GM12878 (cell line): ENCODE measurements around the gene AMPD2. TPM values are rescaled to one million over a fixed set of nuclear protein-coding genes. Genes with fewer than 3 reads are reported as not detected.

Experiments
- ATAC-seq: fragments of 200-7000 bp; cut with Tn5 transposase; 3 replicates; pipeline ENCODE4 v1.9.1; 2020; ENCODE audit warnings: mild to moderate bottlenecking, moderate library complexity
- BruUV-seq: library from RNA; stranded (reverse); fragments of 400-500 nt; replicated peaks from 2 replicates; lab custom pipeline; 2021; lab: Mats Ljungman, UMichigan
- CTCF ChIA-PET: fragments of 300-600 bp; sonication (Branson Sonifier 250); formaldehyde crosslinking; extraction: SDS; loops from one replicate; lab custom pipeline; 2021; ENCODE audit warnings: inconsistent platforms; lab: Yijun Ruan, JAX
- POLR2A ChIA-PET: fragments of 350-600 bp; formaldehyde crosslinking; extraction: SDS; loops from one replicate; lab custom pipeline; 2021; ENCODE audit warnings: inconsistent platforms; lab: Charles Lee
- RAD21 ChIA-PET: fragments of 300-600 bp; sonication (Branson Sonifier 250); formaldehyde crosslinking; loops from one replicate; lab custom pipeline; 2023; ENCODE audit warnings: antibody characterized with exemption; ENCODE audit not compliant: unreplicated experiment; lab: Charles Lee
- SMC1A ChIA-PET: fragments of 300-600 bp; sonication (Branson Sonifier 250); formaldehyde crosslinking; loops from one replicate; lab custom pipeline; 2023; ENCODE audit not compliant: unreplicated experiment, uncharacterized antibody; lab: Charles Lee
- DNase-seq: peaks from one replicate; pipeline ENCODE4 v3.0.0-alpha.2; 2011; ENCODE audit warnings: low read depth, low spot score
- FAIRE-seq: peaks from 3 replicates; lab custom pipeline; 2011; peaks lifted over from hg19 to GRCh38; lab: Jason Lieb, UNC
- H2AFZ ChIP-seq: 2 replicates; pipeline ENCODE4 v1.6.0; 2011; ENCODE audit warnings: low read depth, low read length, control low read depth; ENCODE audit not compliant: control insufficient read depth
- H3K27ac ChIP-seq: 2 replicates; pipeline ENCODE4 v1.5.1; 2011; ENCODE audit warnings: control low read depth; ENCODE audit not compliant: control insufficient read depth, insufficient read depth
- H3K27me3 ChIP-seq, 2 experiments: replicated peaks in 1 of 2; 2 replicates each; pipeline versions ENCODE4 v1.6.0 to v1.6.1; 2011; ENCODE audit warnings: low read length in 1 of 2; ENCODE audit not compliant: control insufficient read depth in 2 of 2, insufficient read depth in 2 of 2
- H3K36me3 ChIP-seq, 2 experiments: 2 replicates each; pipeline ENCODE4 v1.5.1; 2011; ENCODE audit warnings: low read length in 1 of 2; ENCODE audit not compliant: control insufficient read depth in 2 of 2, insufficient read depth in 2 of 2
- H3K4me1 ChIP-seq: 2 replicates; pipeline ENCODE4 v1.6.1; 2011; ENCODE audit warnings: mild to moderate bottlenecking, low read length, moderate library complexity, mixed read lengths; ENCODE audit not compliant: control insufficient read depth, insufficient read depth
- H3K4me2 ChIP-seq: 2 replicates; pipeline ENCODE4 v1.6.0; 2011; ENCODE audit warnings: control low read depth; ENCODE audit not compliant: control insufficient read depth, insufficient read depth
- H3K4me3 ChIP-seq: fragments of 200-600 bp; sonication (generic); 2 replicates; pipeline ENCODE4 v1.5.1; 2016
- H3K79me2 ChIP-seq: 2 replicates; pipeline ENCODE4 v1.6.0; 2011; ENCODE audit warnings: low read length; ENCODE audit not compliant: control insufficient read depth, insufficient read depth
- H3K9ac ChIP-seq: 2 replicates; pipeline ENCODE4 v1.8.0; 2011; ENCODE audit warnings: low read length, control low read depth, mixed read lengths; ENCODE audit not compliant: control insufficient read depth, insufficient read depth
- H3K9me3 ChIP-seq: replicated peaks from 3 replicates; pipeline ENCODE4 v1.5.1; 2011; ENCODE audit warnings: mild to moderate bottlenecking, low read length; ENCODE audit not compliant: control insufficient read depth, insufficient read depth
- H4K20me1 ChIP-seq: 2 replicates; pipeline ENCODE4 v1.6.0; 2011; ENCODE audit not compliant: control insufficient read depth, insufficient read depth
- E4F1 ChIP-seq: fragments of 450-650 bp; IDR thresholded peaks from 2 replicates; pipeline ENCODE4 v1.6.1; 2018; ENCODE audit warnings: borderline replicate concordance, mild to moderate bottlenecking; ENCODE audit not compliant: partially characterized antibody
- IRF4 ChIP-seq: IDR thresholded peaks from 2 replicates; pipeline ENCODE4 v1.6.1; 2011; ENCODE audit warnings: low read depth, low read length
- PBX3 ChIP-seq: IDR thresholded peaks from 2 replicates; pipeline ENCODE4 v1.6.1; 2011; ENCODE audit warnings: mild to moderate bottlenecking, low read depth, low read length, moderate library complexity; ENCODE audit not compliant: insufficient replicate concordance
- in situ Hi-C: fragments of 300-500 bp; cut with MboI; formaldehyde crosslinking; loops from 9 replicates; pipeline ENCODE4 v1.14.3; 2018; ENCODE audit warnings: mixed read lengths
- intact Hi-C: fragments of 100-400 bp; cut with micrococcal nuclease; formaldehyde crosslinking; loops from one replicate; pipeline ENCODE4 v1.14.2; 2022; ENCODE audit not compliant: unreplicated experiment
- polyA plus RNA-seq, 11 experiments: library from polyadenylated mRNA; depleted of rRNA in 4 of 11; unstranded in 6 of 11; stranded (reverse) in 5 of 11; fragments of >200 nt; fragmentation: Nextera tagmentation in 4 of 11; fragmentation: Illumina TruSeq in 1 of 11; extraction: Ambion mirVana in 4 of 11; extraction: Trizol in 1 of 11; gene quantifications; 1 replicate in 1 of 11; 2 replicates in 10 of 11; pipeline versions ENCODE4 v1.2.1 to v1.2.3, GENCODE V29; 2011 to 2016; ENCODE audit warnings: inconsistent platforms in 2 of 11, missing spikeins in 2 of 11, low read depth in 1 of 11
- total RNA-seq, 4 experiments: library from RNA; depleted of rRNA in 3 of 4; stranded (reverse); fragments of >200 nt in 3 of 4; fragmentation: Illumina TruSeq in 1 of 4; extraction: Trizol in 1 of 4; gene quantifications; 2 replicates each; pipeline versions ENCODE4 v1.2.1 to v1.2.3, GENCODE V29; 2013 to 2021

AMPD2 gene
- total and polyA plus RNA-seq, 10 of the 15 experiments (the other 5 are each of a cell fraction or from before 2014, with no cell fraction given) = 2.0 to 75.9 (median 31.3) TPM

- Histone ChIP-seq H3K4me3 (no peak overlapping the region), H3K79me2 (no peaks in the 10 kb centered on the region), H3K4me2 (no peak overlapping the region), H3K9me3 (no peaks in the 10 kb centered on the region), H3K27ac (no peak overlapping the region), H2AFZ (no peak overlapping the region)
- ChIA-PET SMC1A (no interaction called here), RAD21 (no interaction called here), CTCF (interaction anchor here (1.7 kb wide), 1 partner anchor 12 kb away, joined by 3 read pairs; no protein-coding TSS in a partner anchor)
- in situ Hi-C loops (no loop called here), intact Hi-C loops (loop anchor here (5.0 kb wide), 1 partner anchor 246 kb away; no protein-coding TSS in a partner anchor)
- DNase-seq = no peak
- ATAC-seq = no peak
- TF ChIP-seq PBX3 = no peak
- TF ChIP-seq IRF4 = no peak
- no peak for TF ChIP-seq E4F1
- TF ChIP-seq, all 136 proteins: peak for 0
- POLR2A ChIA-PET = no interaction called here
- no peaks in the 10 kb centered on the region for H3K4me1 ChIP-seq
- no peak for FAIRE-seq
- no peak overlapping the region for H3K9ac ChIP-seq
- no peaks in the 10 kb centered on the region for H4K20me1 ChIP-seq
- H3K27me3 ChIP-seq = no peaks in the 10 kb centered on the region
- peaks cover 1 to 16% of the 10 kb centered on the region in 2 experiments for H3K36me3 ChIP-seq
- BruUV-seq = no TSS peak
These were observed 26.7 kb upstream of the AMPD2 start for GRCh38 chr1:109592916-109593315.
